ENCODE data around the gene ATP6V0A4. TPM values are rescaled to one million over a fixed set of nuclear protein-coding genes. Genes with fewer than 3 reads are reported as not detected.

Gene ATP6V0A4
- total RNA-seq, 1 experiment from 2014 or later: 9.1 TPM

DNA sequence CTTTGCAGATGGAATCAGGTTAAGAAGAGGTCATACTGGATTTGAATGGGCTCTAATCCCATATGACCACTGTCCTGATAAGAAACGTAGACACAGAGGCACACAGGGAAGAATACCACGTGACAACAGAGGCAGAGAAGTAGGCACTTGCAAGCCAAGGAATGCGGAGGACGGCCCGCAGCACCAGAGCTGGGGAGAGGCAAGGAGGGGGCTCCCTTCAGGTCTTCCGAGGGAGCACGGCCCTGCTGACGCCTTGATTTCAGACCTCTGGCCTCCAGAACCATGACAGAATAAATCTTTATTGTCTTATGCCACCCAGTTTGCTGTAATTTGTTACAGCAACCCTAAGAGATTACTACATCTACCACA is 44.9 kb downstream of the ATP6V0A4 start:
- Histone ChIP-seq H3K36me3 (ENCODE audit: low read depth) (no peaks in the 10 kb centered on the region), H3F3A (ENCODE audit: insufficient read depth, low read depth) (peaks cover 69% of the 10 kb centered on the region), H3K4me1 (replicated peaks; ENCODE audit: insufficient read depth) (peaks cover 76% of the 10 kb centered on the region), H3K9me3 (ENCODE audit: insufficient read depth, low read depth) (no peaks in the 10 kb centered on the region), H3K4me3 (no peak overlapping the region), H2AFZ (no peak overlapping the region), H3K9me2 (ENCODE audit: insufficient read depth) (no peaks in the 10 kb centered on the region), H3K27ac (peak overlapping the region; percentile 95), H3K4me2 (peak overlapping the region; percentile 38), H3K79me2 (ENCODE audit: low read depth) (no peaks in the 10 kb centered on the region), H4K20me1 (ENCODE audit: insufficient read depth) (no peaks in the 10 kb centered on the region), H3K27me3 (ENCODE audit: insufficient read depth, low read depth) (no peaks in the 10 kb centered on the region)
- intact Hi-C loops (cut with micrococcal nuclease; ENCODE audit: unreplicated experiment): loop anchor here (2.0 to 10.0 kb wide), 4 partner anchors 96 to 588 kb away; partner anchors contain the start of genes FMC1, TRIM24 and ZC3HAV1L
- TF ChIP-seq EZH2 (IDR thresholded peaks at IDR 0.05; ENCODE audit: low read depth): no peak
- TF ChIP-seq, protein P1, sequence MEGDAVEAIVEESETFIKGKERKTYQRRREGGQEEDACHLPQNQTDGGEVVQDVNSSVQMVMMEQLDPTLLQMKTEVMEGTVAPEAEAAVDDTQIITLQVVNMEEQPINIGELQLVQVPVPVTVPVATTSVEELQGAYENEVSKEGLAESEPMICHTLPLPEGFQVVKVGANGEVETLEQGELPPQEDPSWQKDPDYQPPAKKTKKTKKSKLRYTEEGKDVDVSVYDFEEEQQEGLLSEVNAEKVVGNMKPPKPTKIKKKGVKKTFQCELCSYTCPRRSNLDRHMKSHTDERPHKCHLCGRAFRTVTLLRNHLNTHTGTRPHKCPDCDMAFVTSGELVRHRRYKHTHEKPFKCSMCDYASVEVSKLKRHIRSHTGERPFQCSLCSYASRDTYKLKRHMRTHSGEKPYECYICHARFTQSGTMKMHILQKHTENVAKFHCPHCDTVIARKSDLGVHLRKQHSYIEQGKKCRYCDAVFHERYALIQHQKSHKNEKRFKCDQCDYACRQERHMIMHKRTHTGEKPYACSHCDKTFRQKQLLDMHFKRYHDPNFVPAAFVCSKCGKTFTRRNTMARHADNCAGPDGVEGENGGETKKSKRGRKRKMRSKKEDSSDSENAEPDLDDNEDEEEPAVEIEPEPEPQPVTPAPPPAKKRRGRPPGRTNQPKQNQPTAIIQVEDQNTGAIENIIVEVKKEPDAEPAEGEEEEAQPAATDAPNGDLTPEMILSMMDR (conservative IDR thresholded peaks at IDR 0.05): no peak
- ChIA-PET CTCF (interaction anchor here (0.6 kb wide), 1 partner anchor 632 kb away, joined by 3 read pairs; no protein-coding TSS in a partner anchor), POLR2A (ENCODE audit: unreplicated experiment) (interaction anchor here (0.7 kb wide), 1 partner anchor 365 kb away, joined by 4 read pairs; no protein-coding TSS in a partner anchor)
- BruUV-seq (replicated peaks): TSS peak; percentile 87
- DNase-seq: peak in 1 of 2 experiments; percentile 18

DNA sequence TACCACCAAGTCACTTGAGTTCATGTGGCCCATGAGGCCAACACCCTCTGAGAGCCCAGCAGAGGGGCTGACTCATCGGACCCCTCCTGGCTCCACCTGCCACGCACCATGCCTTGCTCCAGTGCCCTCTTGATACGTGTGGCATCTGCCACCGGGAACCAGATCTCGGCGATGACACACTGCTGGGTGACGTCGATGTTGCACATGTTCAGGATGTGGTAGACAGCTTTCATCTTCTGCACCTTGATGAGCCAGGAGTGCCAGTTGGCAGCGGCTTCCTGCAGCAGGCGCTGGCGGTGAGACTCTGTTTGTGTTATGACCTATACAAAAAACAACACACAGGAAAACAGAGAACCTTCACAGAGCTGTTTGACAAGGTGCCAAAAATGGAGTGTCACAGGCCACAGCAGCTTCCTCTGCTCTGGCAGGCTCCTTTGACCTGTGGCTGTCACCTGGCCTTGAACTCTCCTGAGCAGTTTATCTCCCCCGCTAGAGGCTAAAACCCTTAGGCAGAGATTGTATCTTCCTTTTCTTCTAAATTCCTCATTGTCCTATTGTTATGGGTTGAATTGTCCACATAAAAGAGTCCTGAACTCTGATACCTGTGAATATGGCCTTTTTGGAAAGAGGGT is 45.4 kb downstream of the ATP6V0A4 start:
- peak overlapping the region; percentile 38 for H3K4me2 ChIP-seq
- no peaks in the 10 kb centered on the region for H4K20me1 ChIP-seq (ENCODE audit: insufficient read depth)
- ChIA-PET CTCF (interaction anchor here (0.6 to 0.7 kb wide), 3 partner anchors 89 to 632 kb away, joined by 3 to 4 read pairs (median 3); no protein-coding TSS in a partner anchor), POLR2A (ENCODE audit: unreplicated experiment) (interaction anchor here (0.6 to 0.7 kb wide), 3 partner anchors 33 to 1678 kb away, joined by 3 to 4 read pairs (median 3); no protein-coding TSS in a partner anchor)
- H3F3A ChIP-seq (ENCODE audit: insufficient read depth, low read depth): peaks cover 64% of the 10 kb centered on the region
- H3K4me1 ChIP-seq (replicated peaks; ENCODE audit: insufficient read depth): peaks cover 71% of the 10 kb centered on the region
- H2AFZ ChIP-seq: no peak overlapping the region
- H3K9me2 ChIP-seq (ENCODE audit: insufficient read depth): no peaks in the 10 kb centered on the region
- H3K27me3 ChIP-seq (ENCODE audit: insufficient read depth, low read depth): no peaks in the 10 kb centered on the region
- TF ChIP-seq EZH2 (IDR thresholded peaks at IDR 0.05; ENCODE audit: low read depth): no peak
- TF ChIP-seq, protein P1 (conservative IDR thresholded peaks at IDR 0.05): no peak
- H3K9me3 ChIP-seq (ENCODE audit: insufficient read depth, low read depth): no peaks in the 10 kb centered on the region
- H3K79me2 ChIP-seq (ENCODE audit: low read depth): no peaks in the 10 kb centered on the region
- BruUV-seq (replicated peaks): no TSS peak
- DNase-seq: peak; percentile 97 to 100
- intact Hi-C loops (cut with micrococcal nuclease; ENCODE audit: unreplicated experiment): loop anchor here (1.0 to 10.0 kb wide), 6 partner anchors 96 to 588 kb away; partner anchors contain the start of genes FMC1, TRIM24 and ZC3HAV1L
- no peak overlapping the region for H3K4me3 ChIP-seq
- no peaks in the 10 kb centered on the region for H3K36me3 ChIP-seq (ENCODE audit: low read depth)
- peak overlapping the region; percentile 95 for H3K27ac ChIP-seq

DNA sequence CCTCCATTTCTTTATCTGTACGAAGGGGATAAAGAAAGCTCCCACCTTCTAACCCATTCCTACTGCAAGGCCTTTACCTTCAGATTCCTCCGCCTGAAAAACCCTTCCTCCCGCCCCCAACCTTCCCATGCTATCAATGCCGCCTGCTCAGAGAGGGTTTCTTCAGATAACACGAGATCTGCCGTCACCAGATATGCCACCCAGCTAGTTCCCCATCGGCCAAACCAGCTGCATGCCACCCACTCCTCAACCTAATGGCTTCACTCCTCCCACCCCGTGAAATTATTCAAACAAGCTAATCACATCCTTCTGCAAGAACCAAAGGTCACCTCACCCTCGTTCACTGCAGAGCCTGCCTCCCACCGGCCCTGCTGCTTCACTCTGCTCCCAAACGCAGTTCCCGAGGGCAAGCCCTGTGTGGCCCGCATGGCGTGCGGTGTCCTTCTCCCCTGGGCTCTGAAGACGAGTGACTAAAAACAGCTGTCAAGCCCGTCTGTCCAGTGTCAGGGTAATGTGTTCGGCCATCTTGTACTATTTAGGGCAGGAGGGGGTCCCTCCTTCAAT is 47.0 kb downstream of the ATP6V0A4 start:
- intact Hi-C loops (cut with micrococcal nuclease; ENCODE audit: unreplicated experiment): loop anchor here (10.0 kb wide), 1 partner anchor 284 kb away; the partner anchor contains the start of gene ZC3HAV1L
- no peaks in the 10 kb centered on the region for H3K27me3 ChIP-seq (ENCODE audit: insufficient read depth, low read depth)
- no peak overlapping the region for H3K4me3 ChIP-seq
- no peaks in the 10 kb centered on the region for H3K79me2 ChIP-seq (ENCODE audit: low read depth)
- DNase-seq: no peak
- no peaks in the 10 kb centered on the region for H3K9me3 ChIP-seq (ENCODE audit: insufficient read depth, low read depth)
- no peak for TF ChIP-seq EZH2 (IDR thresholded peaks at IDR 0.05; ENCODE audit: low read depth)
- TF ChIP-seq, protein P1 (conservative IDR thresholded peaks at IDR 0.05): no peak
- ChIA-PET POLR2A (ENCODE audit: unreplicated experiment) (no interaction called here), CTCF (no interaction called here)
- H3K9me2 ChIP-seq (ENCODE audit: insufficient read depth): no peaks in the 10 kb centered on the region
- no peaks in the 10 kb centered on the region for H4K20me1 ChIP-seq (ENCODE audit: insufficient read depth)
- no peak overlapping the region for H3K4me2 ChIP-seq
- no TSS peak for BruUV-seq (replicated peaks)
- no peak overlapping the region for H2AFZ ChIP-seq
- H3K36me3 ChIP-seq (ENCODE audit: low read depth): no peaks in the 10 kb centered on the region
- peaks cover 55% of the 10 kb centered on the region for H3K4me1 ChIP-seq (replicated peaks; ENCODE audit: insufficient read depth)
- no peak overlapping the region for H3K27ac ChIP-seq
- peaks cover 49% of the 10 kb centered on the region for H3F3A ChIP-seq (ENCODE audit: insufficient read depth, low read depth)
